Loucy (cell line): ENCODE results near the gene DCXR.

Experiments used
- H2AFZ ChIP-seq: fragments of 200-600 bp; sonication (generic); 2 replicates; pipeline ENCODE4 v1.6.0; 2016; ENCODE audit warnings: antibody characterized with exemption, mild to moderate bottlenecking, low read length, moderate library complexity
- H3F3A ChIP-seq: fragments of 200-600 bp; 2 replicates; pipeline ENCODE4 v1.6.0; 2016; ENCODE audit warnings: antibody characterized with exemption, low read depth, mild to moderate bottlenecking
- H3K27me3 ChIP-seq: fragments of 200-600 bp; sonication (generic); 2 replicates; pipeline ENCODE4 v1.6.1; 2014; ENCODE audit warnings: low read length, mild to moderate bottlenecking; ENCODE audit not compliant: insufficient read depth, poor library complexity, severe bottlenecking
- H3K36me3 ChIP-seq: fragments of 200-600 bp; sonication (generic); 2 replicates; pipeline ENCODE4 v1.6.1; 2016; ENCODE audit warnings: low read length; ENCODE audit not compliant: insufficient read depth
- H3K4me1 ChIP-seq: fragments of 200-600 bp; sonication (generic); 2 replicates; pipeline ENCODE4 v1.5.1; 2014; ENCODE audit warnings: low read length, mild to moderate bottlenecking; ENCODE audit not compliant: insufficient read depth, poor library complexity, severe bottlenecking
- H3K4me2 ChIP-seq: fragments of 200-600 bp; sonication (generic); 2 replicates; pipeline ENCODE4 v1.6.0; 2014; ENCODE audit warnings: antibody characterized with exemption, low read length, low read depth, mild to moderate bottlenecking; ENCODE audit not compliant: poor library complexity, severe bottlenecking
- H3K4me3 ChIP-seq: fragments of 200-600 bp; sonication (generic); 2 replicates; pipeline ENCODE4 v1.5.1; 2014; ENCODE audit warnings: low read length, mild to moderate bottlenecking, mixed read lengths; ENCODE audit not compliant: poor library complexity, severe bottlenecking
- H3K79me2 ChIP-seq: fragments of 200-600 bp; sonication (generic); 2 replicates; pipeline ENCODE4 v1.6.1; 2014; ENCODE audit warnings: low read length; ENCODE audit not compliant: insufficient read depth
- H3K9ac ChIP-seq: fragments of 200-600 bp; sonication (generic); 2 replicates; pipeline ENCODE4 v1.6.0; 2014; ENCODE audit warnings: mild to moderate bottlenecking, low read depth, low read length, moderate library complexity; ENCODE audit not compliant: poor library complexity, severe bottlenecking
- H3K9me2 ChIP-seq: fragments of 200-600 bp; sonication (generic); replicated peaks from 2 replicates; pipeline ENCODE4 v1.6.1; 2016; ENCODE audit warnings: low read depth, low read length, mixed read lengths
- H3K9me3 ChIP-seq: fragments of 200-600 bp; sonication (generic); 2 replicates; pipeline ENCODE4 v1.6.1; 2014; ENCODE audit warnings: mild to moderate bottlenecking, antibody characterized with exemption, low read length, low read depth; ENCODE audit not compliant: insufficient read depth
- H4K20me1 ChIP-seq: fragments of 200-600 bp; sonication (generic); 2 replicates; pipeline ENCODE4 v1.6.0; 2014; ENCODE audit warnings: antibody characterized with exemption, low read length, mild to moderate bottlenecking; ENCODE audit not compliant: insufficient read depth, poor library complexity, severe bottlenecking
- CTCF ChIP-seq: fragments of 200-600 bp; sonication (generic); conservative IDR thresholded peaks from 2 replicates; pipeline ENCODE4 v1.5.1; 2014; ENCODE audit warnings: mild to moderate bottlenecking, antibody characterized with exemption, low read length
- EZH2phosphoT487 ChIP-seq: fragments of 200-600 bp; IDR thresholded peaks from 2 replicates; pipeline ENCODE4 v1.6.1; 2018; ENCODE audit warnings: antibody characterized with exemption, mild to moderate bottlenecking, moderate library complexity, borderline replicate concordance

DCXR gene

DNA sequence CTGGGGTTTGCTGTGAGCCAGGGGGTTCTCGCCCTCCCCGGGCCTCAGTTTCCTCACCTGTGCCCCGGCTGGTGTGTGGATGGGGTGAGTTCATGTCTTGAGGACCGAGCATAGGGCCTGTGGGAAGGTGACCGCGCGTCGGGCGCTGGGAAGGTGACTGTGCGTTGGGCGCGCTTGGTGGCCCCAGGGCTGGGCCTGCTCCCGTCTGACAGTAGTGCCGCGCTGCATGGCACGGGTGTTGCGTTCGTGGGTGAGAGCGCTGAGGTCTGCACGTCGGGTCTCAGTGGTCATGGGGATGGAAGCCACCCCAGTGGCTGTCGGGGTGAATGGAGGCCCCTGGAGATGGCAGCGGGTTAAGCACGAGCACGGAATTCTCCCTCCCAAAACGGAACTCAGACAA, 50.9 kb downstream of the DCXR start:
- H3K79me2 ChIP-seq, result no peaks in the 10 kb centered on the region
- H4K20me1 ChIP-seq, result no peaks in the 10 kb centered on the region
- no peak overlapping the region for H3K4me3 ChIP-seq
- no peak overlapping the region for H3K4me2 ChIP-seq
- H3K27me3 ChIP-seq, result no peaks in the 10 kb centered on the region
- no peaks in the 10 kb centered on the region for H3K9me2 ChIP-seq
- peaks cover 7% of the 10 kb centered on the region; the same call in 1 of the 2 replicates for H3K36me3 ChIP-seq
- no peaks in the 10 kb centered on the region for H3K9me3 ChIP-seq
- no peak overlapping the region for H3K9ac ChIP-seq
- H3F3A ChIP-seq, result no peaks in the 10 kb centered on the region
- no peak overlapping the region for H2AFZ ChIP-seq
- no peak for TF ChIP-seq EZH2phosphoT487
- TF ChIP-seq CTCF, result no peak
- peaks cover 2% of the 10 kb centered on the region for H3K4me1 ChIP-seq
